NCI-H2196 (cell line): ENCODE results near the gene RAB4B.
A peak's percentile ranks its signal among the peaks of the same experiment; 100 is the strongest.
"Not testable (repeated sequence)": the region's sequence is repeated elsewhere in the genome, so short reads cannot be mapped to it uniquely, and the experiment has no call there.

Experiments used
- DNase-seq: peaks from one replicate; lab custom pipeline; 2025; ENCODE audit not compliant: unreplicated experiment; lab: John Stamatoyannopoulos, UW

Gene RAB4B

DNA sequence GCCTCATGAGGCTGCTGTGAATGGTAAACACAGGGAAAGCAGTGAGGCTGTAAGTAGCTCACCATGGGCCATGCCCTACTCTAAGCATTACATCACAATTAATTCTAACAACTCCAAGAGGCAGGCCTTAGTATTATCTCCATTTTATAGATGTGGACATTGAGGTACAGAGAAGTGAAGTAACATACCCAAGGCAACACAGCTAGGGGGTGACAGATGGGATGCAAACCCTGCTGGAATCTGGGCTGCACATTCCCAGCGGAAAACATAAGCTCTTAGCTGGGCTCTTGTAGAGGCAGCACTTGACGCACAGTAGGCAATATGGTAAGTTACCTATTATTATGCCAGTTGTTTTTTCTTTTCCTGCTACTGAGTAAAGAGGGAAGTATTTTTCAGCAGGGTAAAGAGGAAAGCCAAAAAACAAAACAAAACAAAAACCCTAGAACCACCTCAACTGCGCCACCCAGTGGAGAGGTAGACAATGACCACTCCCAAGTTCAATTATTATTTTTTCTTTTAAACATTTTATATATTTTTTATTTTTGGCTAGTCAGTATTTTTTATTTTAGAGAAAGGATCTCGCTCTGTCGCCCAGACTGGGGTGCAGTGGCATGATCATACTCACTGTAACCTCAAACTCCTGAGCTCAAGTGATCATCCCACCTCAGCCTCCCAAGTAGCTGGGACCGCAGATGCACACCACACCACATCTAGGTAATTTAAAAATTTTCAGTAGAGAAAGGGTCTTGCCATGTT, 41.6 kb downstream of the RAB4B start:
- peak; percentile 27 for DNase-seq

DNA sequence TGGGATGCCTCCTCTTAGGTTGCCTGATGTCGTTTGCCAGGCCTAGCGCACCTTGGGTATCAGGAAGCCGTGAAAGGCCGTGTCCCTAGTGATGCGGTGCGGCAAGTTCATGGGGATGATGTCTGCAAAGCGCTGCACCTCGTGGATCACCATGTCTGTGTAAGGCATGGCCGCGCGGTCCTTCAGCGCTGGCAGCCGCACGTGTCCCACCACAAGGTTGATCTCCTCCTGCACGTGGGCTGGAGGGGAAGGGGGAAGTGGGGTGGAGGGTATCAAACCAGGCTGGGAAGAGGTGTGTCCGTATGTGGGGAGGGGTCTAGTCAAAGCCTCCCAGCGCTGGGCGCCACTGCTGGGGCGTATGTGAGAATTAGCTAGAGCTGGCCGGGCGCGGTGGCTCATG, 44.1 kb downstream of the RAB4B start:
- DNase-seq, result no peak

DNA sequence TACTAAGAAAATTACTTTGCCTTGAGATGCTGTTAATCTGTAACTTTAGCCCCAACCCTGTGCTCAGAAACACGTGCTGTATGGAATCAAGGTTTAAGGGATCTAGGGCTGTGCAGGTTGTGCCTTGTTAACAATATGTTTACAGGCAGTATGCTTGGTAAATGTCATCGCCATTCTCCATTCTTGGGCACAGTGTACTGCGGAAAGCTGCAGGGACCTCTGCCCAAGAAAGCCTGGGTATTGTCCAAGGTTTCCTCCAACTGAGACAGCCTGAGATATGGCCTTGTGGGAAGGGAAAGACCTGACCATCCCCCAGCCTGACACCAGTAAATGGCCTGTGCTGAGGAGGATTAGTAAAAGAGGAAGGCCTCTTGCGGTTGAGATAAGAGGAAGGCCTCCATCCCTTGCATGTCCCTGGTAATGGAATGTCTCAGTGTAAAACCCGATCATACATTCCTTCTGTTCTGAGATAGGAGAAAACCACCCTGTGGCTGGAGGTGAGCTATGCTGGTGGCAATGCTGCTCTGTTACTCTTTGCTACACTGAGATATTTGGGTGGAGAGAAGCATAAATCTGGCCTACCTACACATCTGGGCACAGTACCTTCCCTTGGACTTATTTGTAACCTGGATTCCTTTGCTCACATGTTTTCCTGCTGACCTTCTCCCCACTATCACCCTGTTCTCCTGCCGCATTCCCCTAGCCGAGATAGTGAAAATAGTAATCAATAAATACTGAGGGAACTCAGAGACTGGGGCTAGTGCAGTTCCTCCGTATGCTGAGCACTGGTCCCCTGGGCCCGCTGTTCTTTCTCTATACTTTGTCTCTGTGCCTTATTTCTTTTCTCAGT, 44.9 kb downstream of the RAB4B start:
- not testable (repeated sequence) for DNase-seq

DNA sequence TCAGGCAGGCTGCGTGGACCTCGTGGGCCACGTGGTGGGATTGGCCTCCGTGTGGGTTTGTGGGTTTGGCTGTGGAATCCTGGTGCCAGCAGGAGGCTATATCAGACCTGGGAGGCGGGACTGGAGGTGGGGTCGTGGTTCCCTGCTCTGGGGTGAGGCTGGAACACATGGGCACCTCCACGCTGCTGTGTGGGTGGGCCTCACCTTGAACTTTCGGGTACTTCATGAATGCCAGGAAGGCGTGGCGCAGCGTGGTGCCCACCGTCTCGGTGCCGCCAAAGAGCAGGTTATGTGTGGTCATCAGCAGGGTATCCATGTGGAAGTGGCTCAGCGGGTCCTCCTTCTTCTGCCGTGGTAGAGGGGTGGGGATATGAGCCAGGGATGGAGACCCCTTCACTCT, 46.9 kb downstream of the RAB4B start:
- DNase-seq, result not testable (repeated sequence)

DNA sequence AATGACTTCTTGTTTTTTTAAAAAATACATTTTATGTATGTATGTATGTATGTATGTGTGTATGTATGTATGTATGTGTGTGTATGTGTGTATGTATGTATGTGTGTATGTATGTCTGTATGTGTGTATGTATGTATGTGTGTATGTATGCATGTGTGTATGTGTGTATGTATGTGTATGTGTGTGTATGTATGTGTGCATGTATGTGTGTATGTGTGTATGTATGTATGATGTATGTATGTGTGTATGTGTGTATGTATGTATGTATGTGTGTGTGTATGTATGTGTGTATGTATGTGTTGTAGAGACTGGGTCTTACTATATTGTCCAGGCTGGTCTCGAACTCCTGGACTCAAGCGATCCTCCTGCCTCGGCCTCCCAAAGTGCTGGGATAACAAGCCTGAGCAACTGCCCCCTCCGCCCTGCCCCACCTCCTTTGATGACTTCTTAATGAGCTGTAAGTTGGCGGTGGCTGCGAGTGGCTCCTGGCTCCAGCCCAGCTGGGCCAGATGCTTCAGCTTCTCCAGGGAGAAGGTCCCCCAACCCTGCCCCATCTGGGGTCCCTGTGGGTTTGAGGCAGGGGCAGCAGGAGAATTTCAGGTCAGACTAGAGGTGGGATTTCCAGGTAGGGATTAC, 47.5 kb downstream of the RAB4B start:
- not testable (repeated sequence) for DNase-seq

DNA sequence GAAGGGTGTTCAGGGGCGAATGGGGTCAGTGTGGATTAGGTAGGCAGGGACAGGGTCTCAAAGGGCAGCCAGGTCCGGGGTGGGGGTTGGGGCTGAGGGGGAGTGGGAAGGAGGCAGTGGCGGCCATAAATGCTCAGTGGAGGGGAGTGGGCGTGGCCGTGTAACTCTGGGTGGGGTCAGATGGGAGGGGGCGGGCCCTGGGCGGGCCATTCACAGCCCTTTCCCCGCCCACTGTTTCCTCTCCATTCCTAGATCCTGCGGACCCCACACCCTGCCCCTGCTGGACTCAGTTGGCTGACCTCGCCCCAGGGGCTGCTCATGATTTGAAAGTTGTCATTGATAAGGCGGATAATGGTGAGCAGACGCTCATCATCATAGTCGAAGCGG, 48.3 kb downstream of the RAB4B start:
- not testable (repeated sequence) for DNase-seq

DNA sequence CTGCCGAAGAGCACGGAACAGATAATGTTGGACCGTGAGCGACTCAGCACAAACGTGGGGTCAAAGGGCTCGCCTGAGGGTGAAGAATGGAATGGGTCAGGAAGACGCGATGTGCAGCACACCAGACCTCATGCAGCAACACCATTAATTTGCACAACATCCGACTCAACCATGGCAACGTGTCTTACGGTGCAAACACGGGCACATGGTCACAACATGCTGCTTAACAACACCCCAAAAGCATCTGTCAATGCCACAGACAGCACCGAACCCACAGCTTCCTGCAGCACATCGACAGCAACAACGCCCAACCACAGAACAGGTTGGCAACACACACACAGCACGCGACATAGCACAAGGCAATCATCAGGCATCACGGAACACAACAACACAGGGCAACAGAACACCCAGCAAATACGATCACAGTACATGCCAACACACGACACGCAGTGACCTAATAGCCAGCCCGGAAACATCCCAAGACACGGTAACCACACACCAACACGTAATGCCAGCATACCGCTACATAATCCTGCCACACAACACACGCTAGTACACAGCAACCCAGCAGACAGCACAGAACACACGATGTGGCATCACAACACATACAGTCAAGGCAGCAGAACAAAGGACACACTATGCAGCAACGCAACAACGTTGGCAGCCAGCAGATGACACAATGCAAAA, 48.8 kb downstream of the RAB4B start:
- not testable (repeated sequence) for DNase-seq

DNA sequence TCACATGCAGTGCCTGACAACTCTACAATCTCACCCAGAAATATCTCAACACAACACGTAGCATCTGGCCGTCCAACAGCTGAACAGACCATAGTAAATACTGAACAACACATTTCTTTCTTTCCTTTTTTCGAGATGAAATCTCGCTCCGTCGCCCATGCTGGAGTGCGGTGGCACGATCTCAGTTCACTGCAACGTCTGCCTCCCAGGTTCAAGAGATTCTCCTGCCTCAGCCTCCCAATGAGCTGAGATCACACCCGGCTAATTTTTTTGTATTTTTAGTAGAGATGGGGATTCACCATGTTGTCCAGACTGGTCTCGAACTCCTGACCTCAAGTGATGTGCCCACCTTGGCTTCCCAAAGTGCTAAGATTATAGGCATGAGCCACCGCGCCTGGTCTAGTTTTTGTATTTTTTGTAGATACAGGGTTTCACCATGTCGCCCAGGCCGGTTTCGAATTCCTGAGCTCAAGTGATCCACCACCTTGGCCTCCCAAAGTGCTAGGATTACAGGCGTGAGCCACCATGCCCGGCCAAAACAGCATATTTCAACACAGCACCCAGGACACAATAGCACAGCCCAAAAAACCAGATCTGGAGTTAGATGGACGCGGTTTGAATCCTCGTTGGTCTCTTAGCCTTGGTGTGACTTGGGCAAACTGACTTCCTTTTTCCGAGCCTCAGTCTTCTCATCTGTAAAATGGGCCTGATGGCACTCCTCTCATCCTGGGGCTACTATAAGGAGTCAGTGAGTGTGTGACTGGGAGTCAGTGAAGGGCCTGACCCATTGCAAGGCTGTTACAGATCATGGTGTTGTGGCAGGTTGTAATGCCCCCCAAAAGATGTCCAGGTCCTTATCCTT, 49.6 kb downstream of the RAB4B start:
- no peak for DNase-seq

DNA sequence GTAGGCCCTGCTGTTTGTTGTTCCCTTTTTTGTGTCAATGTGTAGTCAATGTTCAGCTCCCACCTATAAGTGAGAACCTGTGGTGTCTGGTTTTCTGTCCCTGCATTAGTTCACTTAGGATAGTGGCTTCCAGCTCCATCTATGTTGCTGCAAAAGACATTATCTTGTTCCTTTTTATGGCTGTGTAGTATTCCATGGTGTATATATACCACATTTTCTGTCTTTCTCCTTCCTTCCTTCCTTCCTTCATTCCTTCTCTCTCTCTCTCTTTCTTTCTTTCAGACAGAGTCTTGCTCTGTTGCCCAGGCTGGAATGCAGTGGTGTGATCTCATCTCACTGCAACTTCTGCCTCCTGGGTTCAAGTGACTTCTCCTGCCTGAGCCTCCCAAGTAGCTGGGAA, 51.2 kb downstream of the RAB4B start:
- DNase-seq, result no peak

DNA sequence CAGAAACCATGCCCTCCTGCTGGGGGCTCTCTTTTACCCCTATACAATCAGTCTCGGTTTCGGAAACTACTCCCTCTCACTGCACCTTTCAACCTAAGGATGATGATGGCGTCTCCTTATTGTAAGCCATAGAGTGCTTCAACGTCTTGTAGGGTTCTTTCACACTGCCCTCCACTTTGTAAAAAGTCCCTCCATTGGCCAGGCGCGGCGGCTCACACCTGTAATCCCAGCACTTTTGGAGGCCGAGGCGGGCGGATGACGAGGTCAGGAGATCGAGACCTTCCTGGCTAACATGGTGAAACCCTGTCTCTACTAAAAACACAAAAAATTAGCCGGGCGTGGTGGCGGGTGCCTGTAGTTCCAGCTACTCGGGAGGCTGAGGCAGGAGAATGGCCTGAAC, 52.7 kb downstream of the RAB4B start:
- not testable (repeated sequence) for DNase-seq

DNA sequence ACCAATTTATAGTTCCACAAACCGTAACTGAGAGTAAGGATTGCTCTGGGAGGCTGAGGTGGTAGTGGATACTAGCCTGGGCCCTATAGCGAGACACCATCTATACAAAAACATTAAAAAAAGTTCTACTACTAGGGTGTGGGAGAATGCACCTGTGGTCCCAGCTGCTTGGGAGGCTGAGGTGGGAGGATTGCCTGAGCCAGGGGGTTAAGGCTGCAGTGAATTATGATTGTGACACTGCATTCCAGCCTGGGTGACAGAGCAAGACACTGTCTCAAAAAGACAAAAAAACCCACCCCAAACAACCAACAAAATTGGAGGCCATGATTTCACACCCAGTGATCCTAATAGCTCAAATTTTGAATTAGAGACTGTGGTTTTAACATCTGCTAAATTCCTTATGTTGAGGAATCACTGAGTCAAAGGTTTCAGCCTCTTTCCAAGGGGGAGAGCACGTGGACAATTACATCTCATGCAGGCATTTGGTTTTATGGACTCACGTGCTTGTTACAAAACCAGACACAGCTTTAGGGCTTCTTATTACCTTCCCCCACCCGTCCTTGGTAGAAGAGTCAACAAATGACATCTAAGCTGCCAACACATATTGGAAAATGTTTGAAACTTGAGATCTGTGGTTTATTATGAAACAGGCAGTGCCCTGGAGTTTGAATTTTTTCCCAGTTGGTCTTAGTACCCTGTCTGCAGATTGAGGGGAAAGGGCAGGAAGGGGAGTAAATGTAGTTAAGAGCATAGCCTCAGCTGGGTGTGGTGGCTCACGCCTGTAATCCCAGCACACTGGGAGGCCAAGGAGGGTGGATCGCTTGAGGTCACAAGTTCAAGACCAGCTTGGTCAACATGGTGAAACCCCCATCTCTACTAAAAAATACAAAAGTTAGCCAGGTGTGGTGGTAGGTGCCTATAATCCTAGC, 53.7 kb downstream of the RAB4B start:
- DNase-seq, result peak; percentile 86

DNA sequence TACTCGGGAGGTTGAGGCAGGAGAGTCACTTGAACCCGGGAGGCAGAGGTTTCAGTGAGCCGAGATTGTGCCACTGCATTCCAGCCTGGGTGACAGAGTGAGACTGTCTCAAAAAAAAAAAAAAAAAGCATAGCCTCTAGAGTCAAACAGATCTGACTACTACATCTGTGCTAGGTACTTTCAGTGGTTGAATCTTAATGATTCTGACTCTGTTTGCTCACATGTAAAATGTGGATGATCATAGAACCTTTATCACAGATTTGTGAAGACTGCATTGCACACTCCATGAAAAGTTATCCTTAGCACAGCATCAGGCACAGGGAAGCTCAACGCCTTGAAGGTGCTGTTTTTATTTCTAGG, 54.4 kb downstream of the RAB4B start:
- DNase-seq, result not testable (repeated sequence)

DNA sequence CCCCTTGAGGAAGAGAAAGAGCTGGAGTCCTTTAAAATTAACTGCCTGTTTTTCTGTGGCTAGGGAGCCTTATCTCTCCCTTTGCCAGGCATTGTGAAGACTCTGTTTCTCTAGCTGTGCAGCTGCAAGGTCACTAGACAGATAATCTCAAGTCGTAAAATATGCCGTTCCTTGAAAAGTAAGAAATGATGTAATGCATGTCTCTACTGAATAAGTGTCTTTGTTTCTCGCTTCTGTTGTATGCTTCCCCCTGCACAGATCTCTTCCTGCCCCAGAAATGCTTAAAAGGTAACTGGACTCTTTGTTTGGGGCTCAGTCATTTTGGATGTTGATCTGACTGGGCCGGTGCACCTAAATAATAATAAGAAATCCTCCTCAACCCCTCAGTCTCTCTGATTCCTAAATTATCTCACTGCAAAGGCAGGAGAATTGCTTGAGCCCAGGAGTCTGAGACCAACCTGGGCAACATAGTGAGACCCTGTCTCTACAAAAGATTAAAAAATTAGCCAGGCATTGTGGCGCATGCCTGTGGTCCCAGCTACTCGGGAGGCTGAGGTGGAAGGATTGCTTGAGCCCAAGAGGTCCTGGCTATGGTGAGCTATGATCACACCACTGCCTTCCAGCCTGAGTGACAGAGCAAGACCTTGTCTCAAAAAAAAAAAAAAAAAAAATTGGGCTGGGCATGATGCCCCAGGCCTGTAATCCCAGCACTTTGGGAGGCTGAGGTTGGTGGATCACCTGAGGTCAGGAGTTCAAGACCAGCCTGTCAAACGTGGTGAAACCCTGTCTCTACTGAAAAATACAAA, 55.9 kb downstream of the RAB4B start:
- DNase-seq, result not testable (repeated sequence)

DNA sequence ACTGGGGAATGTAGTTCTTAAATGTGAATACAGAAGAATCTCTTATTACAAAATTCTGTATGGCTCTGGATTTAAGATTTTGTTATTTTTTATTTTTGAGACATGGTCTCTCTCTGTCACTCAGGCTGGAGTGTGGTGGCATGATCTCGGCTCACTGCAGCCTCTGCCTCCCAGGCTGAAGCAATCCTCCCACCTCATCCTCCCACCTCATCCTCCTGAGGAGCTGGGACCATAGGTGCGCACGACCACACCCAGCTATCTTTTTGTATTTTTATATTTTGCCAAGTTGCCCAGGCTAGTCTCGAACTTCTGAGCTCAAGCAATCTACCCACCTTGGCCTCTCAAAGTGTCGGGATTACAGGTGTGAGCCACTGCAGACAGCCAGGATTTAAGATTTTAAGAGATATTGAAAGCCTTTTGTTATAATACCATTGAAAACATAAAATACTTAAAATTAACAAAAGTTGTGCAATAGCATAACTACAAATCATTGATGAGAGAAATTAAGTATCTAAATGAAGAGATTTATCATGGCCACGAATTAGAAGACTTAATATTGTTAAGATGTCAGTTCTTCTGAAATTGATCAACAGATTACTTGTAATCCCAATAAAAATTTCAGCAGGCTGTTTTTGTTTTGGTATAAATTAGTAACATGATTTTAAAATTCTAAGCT, 58.8 kb downstream of the RAB4B start:
- DNase-seq, result no peak

DNA sequence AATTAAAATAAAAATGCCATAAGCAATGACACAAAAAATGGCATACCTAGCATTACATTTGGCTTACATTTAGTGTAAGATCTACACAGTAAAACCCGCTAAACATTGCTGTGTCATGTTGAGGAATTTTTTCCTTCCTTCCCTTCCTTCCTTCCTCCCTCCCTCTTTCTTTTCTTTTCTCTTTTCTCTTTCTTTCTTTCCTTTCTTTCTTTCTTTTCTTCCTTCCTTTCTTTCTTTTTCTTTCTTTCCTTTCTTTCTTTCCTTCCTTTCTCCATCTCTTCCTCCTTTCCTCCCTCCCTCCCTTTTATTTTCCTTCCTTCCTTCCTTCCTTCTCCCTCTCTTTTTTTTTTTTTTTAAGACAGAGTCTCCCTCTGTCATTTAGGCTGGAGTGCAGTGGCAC, 60.4 kb downstream of the RAB4B start:
- not testable (repeated sequence) for DNase-seq

DNA sequence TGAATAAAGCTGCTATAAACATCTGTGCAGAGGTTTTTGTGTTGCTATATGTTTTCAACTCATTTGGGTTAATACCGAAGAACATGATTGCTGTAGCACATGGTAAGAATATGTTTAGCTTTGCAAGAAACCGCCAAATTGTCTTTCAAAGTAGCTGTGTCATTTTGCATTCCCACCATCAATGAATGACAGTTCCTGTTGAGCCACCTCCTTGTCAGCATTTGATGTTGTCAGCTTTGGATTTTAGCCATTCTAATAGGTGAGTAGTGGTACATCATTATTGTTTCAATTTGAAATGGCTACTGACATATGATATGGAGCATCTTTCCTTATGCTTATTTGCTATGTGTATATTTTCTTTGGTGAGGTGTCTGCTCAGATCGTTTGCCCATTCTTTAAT, 64.0 kb downstream of the RAB4B start:
- not testable (repeated sequence) for DNase-seq

DNA sequence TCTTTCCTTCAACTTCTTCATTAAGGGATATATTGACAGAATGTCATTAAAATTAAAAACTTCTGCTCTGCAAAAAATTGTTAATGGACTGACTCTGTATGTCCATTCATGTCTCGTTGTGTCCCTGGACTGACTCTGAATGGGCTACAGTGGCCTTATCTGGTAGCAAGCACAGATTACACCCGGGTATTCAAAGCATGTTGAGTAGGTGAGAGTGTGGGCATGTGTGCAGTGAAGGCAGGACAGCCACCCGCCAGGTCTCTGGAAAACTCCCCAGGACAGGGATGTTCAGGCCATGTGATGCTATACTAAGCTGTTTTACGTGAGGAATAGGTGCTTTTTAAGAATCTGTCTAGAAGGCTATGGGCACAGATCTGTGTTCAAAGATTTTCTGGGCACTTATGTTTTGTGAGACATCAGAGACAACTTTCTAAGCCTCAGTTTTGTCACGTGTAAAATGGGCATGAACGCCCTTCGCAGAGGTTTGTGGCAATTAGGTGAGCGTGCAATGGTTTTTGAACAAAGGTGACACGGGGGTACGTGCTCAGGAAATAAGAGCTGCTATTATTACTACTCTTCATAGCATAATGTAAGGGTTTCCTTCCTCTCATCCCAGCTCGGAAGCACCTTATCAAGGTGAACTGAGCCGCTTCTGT, 65.1 kb downstream of the RAB4B start:
- DNase-seq, result not testable (repeated sequence)
